Kidney (tissue), 14 donors: Measurements from ENCODE around the gene PIK3AP1. TPM values are rescaled to one million over a fixed set of nuclear protein-coding genes. Genes with fewer than 3 reads are reported as not detected.

ENCODE experiments used
- DNase-seq, 5 donors: peaks; one replicate each; pipeline ENCODE4 v3.0.0-alpha.2; 2013 to 2020
- FAIRE-seq: peaks from 2 replicates; lab custom pipeline; 2012; peaks lifted over from hg19 to GRCh38; lab: Jason Lieb, UNC
- H3K27ac ChIP-seq, 2 donors: one replicate each; pipeline ENCODE4 v1.7.0; 2013; ENCODE audit warnings: low read depth in 2 of 2, low read length in 2 of 2, inconsistent platforms in 1 of 2
- H3K27me3 ChIP-seq: one replicate; pipeline ENCODE4 v1.7.1; 2013; ENCODE audit warnings: low read length, inconsistent platforms; ENCODE audit not compliant: control insufficient read depth, insufficient read depth
- H3K36me3 ChIP-seq, 3 donors: one replicate each; pipeline versions ENCODE4 v1.7.0 to v1.7.1; 2013; ENCODE audit warnings: low read length in 3 of 3, control low read depth in 1 of 3, inconsistent platforms in 1 of 3; ENCODE audit not compliant: insufficient read depth in 3 of 3, control insufficient read depth in 2 of 3
- H3K4me1 ChIP-seq, 3 donors: one replicate each; pipeline versions ENCODE4 v1.7.0 to v1.7.1; 2013; ENCODE audit warnings: low read length in 3 of 3, inconsistent platforms in 1 of 3, low read depth in 1 of 3; ENCODE audit not compliant: control insufficient read depth in 2 of 3, insufficient read depth in 2 of 3
- H3K4me3 ChIP-seq, 3 donors: one replicate each; pipeline versions ENCODE4 v1.7.0 to v1.8.1; 2013; ENCODE audit warnings: low read length in 3 of 3, control low read depth in 1 of 3, inconsistent platforms in 1 of 3
- H3K9ac ChIP-seq, 3 donors: one replicate each; pipeline versions ENCODE4 v1.7.0 to v1.7.1; 2013; ENCODE audit warnings: low read length in 3 of 3, control low read depth in 1 of 3, inconsistent platforms in 1 of 3
- H3K9me3 ChIP-seq, 3 donors: one replicate each; pipeline versions ENCODE4 v1.7.0 to v1.7.1; 2013; ENCODE audit warnings: low read length in 3 of 3, control low read depth in 1 of 3, inconsistent platforms in 1 of 3; ENCODE audit not compliant: control insufficient read depth in 2 of 3, insufficient read depth in 1 of 3
- CTCF ChIP-seq: IDR thresholded peaks from 3 replicates; pipeline ENCODE4 v1.5.1; 2012; ENCODE audit warnings: mild to moderate bottlenecking, moderate library complexity, borderline replicate concordance; ENCODE audit not compliant: insufficient read depth; ENCODE audit errors: extremely low read depth
- intact Hi-C: fragments of 100-400 bp; cut with DNase I; formaldehyde crosslinking; loops from one replicate; pipeline ENCODE4 v1.11.1; 2022
- polyA plus RNA-seq: library from polyadenylated mRNA; stranded (reverse); fragments of 350-450 nt; fragmentation: Illumina TruSeq; extraction: RNeasy Lipid Tissue Mini Kit (QIAGEN cat#74804); gene quantifications from one replicate; pipeline ENCODE4 v1.2.3, GENCODE V29; 2014; ENCODE audit warnings: low read depth, low replicate concordance; ENCODE audit not compliant: insufficient read depth
- total RNA-seq: library from RNA; stranded (reverse); fragmentation: NEBNext Ultra II Directional; extraction: Animal tissue kit (Norgen Biotek cat#: 25700); gene quantifications from one replicate; pipeline ENCODE4 v1.2.1, GENCODE V29; 2021
- donor health status: control.
- donor health status: control.
- donor health status: control.
- donor health status: control.
- donor health status: control.
- donor health status: DM: yes; HTN: yes; CAD: no.
- donor health status: Normal renal cell carcinoma (clear cell type).

Gene PIK3AP1
- total and polyA plus RNA-seq, 2 donors from 2014 or later = 6.5 to 28.4 TPM

- no peak for FAIRE-seq
Measured at GRCh38 chr10:96609510-96609909, 110.8 kb downstream of the PIK3AP1 start.

GRCh38 chr10:96608805-96609204 lies 111.5 kb downstream of the PIK3AP1 start:
- no peaks in the 10 kb centered on the region for H3K36me3 ChIP-seq
- no peak overlapping the region for H3K9ac ChIP-seq
- DNase-seq (no peak), FAIRE-seq (no peak)
- no peaks in the 10 kb centered on the region for H3K9me3 ChIP-seq
- H3K4me3 ChIP-seq = no peak overlapping the region
- H3K27me3 ChIP-seq = no peaks in the 10 kb centered on the region
- H3K4me1 ChIP-seq = peaks cover 0 to 5% (median 0%) of the 10 kb centered on the region in 3 donors
- intact Hi-C loops = no loop called here
- TF ChIP-seq CTCF = no peak
- no peak overlapping the region for H3K27ac ChIP-seq

More at GRCh38 chr10:96609510-96609909, 110.8 kb downstream of the PIK3AP1 start:
- H3K9me3 ChIP-seq = no peaks in the 10 kb centered on the region
- peaks cover 0 to 5% (median 0%) of the 10 kb centered on the region in 3 donors for H3K4me1 ChIP-seq
- no peaks in the 10 kb centered on the region for H3K27me3 ChIP-seq
- TF ChIP-seq CTCF = no peak
- no peak overlapping the region for H3K27ac ChIP-seq
- intact Hi-C loops = no loop called here
- no peaks in the 10 kb centered on the region for H3K36me3 ChIP-seq
- no peak for DNase-seq
- H3K9ac ChIP-seq = no peak overlapping the region
- no peak overlapping the region for H3K4me3 ChIP-seq

- no peak for FAIRE-seq
- intact Hi-C loops = no loop called here
- Histone ChIP-seq H3K9me3 (no peaks in the 10 kb centered on the region), H3K4me1 (peaks cover 0 to 5% (median 0%) of the 10 kb centered on the region in 3 donors), H3K4me3 (no peak overlapping the region), H3K36me3 (no peaks in the 10 kb centered on the region), H3K27me3 (no peaks in the 10 kb centered on the region), H3K9ac (no peak overlapping the region), H3K27ac (no peak overlapping the region)
- no peak for DNase-seq
- no peak for TF ChIP-seq CTCF
Measured at GRCh38 chr10:96608262-96608661, 112.1 kb downstream of the PIK3AP1 start.

GRCh38 chr10:96606946-96607345 lies 113.4 kb downstream of the PIK3AP1 start:
- TF ChIP-seq CTCF = no peak

More at GRCh38 chr10:96606946-96607345, 113.4 kb downstream of the PIK3AP1 start:
- H3K27ac ChIP-seq = no peak overlapping the region
- no peaks in the 10 kb centered on the region for H3K9me3 ChIP-seq
- H3K36me3 ChIP-seq = no peaks in the 10 kb centered on the region
- H3K9ac ChIP-seq = no peak overlapping the region
- DNase-seq (no peak), FAIRE-seq (no peak)
- H3K4me1 ChIP-seq = peaks cover 0 to 5% (median 0%) of the 10 kb centered on the region in 3 donors
- H3K4me3 ChIP-seq = no peak overlapping the region
- H3K27me3 ChIP-seq = no peaks in the 10 kb centered on the region
- intact Hi-C loops = no loop called here
